HG03064 (cell line): Measurements from ENCODE around the gene ZYG11B.
"Not testable (repeated sequence)": the region's sequence is repeated elsewhere in the genome, so short reads cannot be mapped to it uniquely, and the experiment has no call there.

Source experiments
- ATAC-seq: cut with Tn5 transposase; IDR thresholded peaks from one replicate; pipeline ENCODE4 v1.9.1; 2021; ENCODE audit warnings: low read depth; ENCODE audit not compliant: unreplicated experiment

ZYG11B gene

DNA sequence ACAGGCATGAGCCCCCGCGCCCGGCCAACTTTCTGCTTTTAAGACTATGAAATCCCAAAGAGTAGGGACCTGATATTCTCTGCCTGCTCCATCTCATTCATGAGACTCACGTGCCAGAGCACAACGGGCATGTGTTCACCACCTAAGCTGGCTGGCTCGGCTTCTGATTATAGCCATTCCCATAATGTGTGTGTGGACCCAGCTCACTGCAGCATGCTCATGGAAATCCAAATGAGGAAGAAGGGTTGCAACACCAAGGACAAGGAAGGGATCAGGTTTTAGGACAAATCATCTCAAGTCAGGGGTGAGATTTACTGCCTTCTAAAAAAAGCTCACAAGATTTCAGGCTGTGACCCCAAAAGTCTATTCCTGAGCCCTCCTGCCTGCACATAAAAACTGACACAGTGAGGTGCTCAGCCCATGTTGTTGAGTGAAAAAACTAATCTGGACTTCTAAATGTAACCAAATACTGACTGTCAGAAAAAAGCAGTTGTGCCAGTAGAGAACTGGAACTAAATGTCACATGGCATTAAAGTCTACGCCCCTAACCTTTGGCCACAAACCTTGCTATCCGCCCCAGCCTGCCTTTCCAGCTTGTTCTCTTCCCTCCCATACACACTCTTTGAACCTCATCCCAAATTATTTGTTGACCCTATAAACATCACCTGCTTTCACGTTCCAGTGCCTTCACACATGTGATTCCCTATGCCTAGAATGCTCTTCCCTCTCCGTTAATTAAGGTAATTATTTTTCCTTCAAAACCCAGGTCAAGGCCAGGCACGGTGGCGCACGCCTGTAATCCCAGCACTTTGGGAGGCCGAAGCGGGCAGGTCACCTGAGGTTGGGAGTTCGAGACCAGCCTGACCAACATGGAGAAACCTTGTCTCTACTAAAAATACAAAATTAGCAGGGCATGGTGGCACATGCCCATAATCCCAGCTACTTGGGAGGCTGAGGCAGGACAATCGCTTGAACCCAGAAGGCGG lies 19.0 kb upstream of the ZYG11B start:
- ATAC-seq, result no peak

DNA sequence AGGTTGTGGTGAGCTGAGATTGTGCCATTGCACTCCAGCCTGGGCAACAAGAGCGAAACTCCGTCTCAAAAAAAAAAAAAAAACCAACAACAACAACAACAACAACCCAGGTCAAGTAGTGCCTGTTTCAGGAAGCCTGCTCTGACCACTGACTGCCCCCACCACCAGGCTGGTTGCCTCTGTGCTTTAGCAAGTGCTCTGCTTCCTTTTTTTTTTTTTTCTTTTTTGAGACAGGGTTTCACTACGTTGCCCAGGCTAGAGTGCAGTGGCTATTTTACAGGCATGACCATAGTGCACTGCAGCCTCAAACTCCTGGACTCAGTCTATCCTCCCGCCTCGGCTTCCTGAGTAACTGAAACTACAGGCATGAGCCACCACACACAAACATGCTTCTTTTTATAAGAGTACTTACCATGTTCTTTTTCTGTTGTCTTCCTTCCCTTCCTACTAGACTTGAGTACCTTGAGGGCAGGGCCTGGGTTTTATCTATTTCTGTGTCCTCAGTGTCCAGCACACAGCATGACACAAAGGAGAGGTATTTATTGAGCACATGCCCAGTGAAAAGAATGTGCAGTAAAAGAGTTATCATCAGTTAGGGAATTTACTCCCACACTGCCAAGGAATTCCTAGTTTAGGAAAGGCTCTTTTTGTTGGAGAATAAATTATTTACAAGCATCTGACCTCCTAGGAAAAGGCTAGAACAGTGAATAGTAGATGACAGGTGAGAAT lies 18.2 kb upstream of the ZYG11B start:
- ATAC-seq, result no peak

DNA sequence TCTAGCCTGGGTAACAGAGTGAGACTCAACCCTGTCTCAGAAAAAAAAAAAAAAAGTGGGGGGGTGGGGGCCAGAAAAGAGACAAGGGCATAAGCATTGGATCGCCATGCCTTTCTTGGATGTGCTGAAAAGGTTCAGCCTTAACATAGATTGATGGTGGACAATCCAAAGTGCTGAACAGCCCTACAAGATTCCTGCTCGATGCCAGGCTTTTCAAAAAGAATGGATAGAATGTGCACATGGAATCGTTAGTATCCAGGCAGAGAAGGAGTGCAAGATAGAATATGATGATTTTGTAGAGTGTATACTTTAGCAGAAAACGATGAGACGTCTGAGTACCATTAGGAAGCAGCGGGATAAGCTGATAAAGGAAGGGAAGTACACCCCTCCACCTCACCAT lies 17.2 kb upstream of the ZYG11B start:
- ATAC-seq, result no peak

DNA sequence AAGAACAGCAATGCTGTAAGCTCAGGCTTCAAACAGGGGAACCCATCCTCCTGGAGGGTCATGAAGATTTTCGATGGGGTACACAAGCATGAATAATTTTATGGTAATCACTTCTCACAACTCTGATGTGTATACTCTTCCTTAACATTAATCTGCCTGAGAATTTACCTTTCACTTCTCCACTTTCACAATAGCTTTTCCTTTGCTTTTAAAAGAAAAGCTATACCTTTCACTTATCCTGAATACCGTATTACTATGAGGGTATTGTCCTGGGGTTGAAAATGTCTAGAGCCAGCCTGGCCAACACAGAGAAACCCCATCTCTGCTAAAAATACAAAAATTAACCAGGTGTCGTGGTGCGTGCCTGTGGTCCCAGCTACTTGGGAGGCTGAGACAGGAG lies 12.7 kb upstream of the ZYG11B start:
- ATAC-seq, result no peak

DNA sequence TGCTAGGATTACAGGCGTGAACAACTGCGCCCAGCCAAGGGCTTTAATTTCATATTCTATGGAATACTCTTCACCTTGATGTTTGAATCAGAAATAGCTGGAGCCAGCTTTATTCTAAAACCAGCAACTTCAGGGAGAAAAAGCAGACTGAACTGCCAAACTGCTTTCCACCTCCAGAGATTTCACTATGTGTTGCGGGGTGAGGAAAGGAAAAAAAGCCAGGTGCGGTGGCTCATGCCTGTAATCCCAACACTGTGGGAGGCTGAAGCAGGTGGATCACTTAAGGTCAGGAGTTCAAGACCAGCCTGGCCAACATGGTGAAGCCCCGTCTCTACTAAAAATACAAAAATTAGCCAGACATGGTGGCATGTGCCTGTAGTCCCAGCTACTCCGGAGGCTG lies 11.0 kb upstream of the ZYG11B start:
- not testable (repeated sequence) for ATAC-seq

DNA sequence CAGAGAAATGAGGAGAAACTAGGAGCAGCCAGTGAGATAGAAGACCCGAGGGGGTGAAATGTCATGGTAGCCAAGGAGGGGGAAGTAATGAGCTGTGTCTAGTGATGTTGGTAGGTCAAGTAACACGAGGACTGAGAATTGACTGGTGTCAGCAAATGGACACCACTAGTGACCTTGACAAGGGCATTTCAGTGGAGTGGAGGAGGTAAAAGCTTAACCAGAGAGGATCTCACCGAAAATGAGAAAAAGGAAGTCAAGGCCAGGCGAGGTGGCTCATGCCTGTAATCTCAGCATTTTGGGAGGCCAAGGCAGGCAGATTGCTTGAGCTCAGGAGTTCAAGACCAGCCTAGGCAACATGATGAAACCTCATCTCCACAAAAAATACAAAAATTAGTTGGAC lies 3.0 kb upstream of the ZYG11B start:
- ATAC-seq, result no peak

- no peak for ATAC-seq
Observed at GRCh38 chr1:52725903-52726264, 369 bp upstream of the ZYG11B start.

- ATAC-seq, result no peak
Observed at GRCh38 chr1:52727114-52727586, 897 bp downstream of the ZYG11B start.

DNA sequence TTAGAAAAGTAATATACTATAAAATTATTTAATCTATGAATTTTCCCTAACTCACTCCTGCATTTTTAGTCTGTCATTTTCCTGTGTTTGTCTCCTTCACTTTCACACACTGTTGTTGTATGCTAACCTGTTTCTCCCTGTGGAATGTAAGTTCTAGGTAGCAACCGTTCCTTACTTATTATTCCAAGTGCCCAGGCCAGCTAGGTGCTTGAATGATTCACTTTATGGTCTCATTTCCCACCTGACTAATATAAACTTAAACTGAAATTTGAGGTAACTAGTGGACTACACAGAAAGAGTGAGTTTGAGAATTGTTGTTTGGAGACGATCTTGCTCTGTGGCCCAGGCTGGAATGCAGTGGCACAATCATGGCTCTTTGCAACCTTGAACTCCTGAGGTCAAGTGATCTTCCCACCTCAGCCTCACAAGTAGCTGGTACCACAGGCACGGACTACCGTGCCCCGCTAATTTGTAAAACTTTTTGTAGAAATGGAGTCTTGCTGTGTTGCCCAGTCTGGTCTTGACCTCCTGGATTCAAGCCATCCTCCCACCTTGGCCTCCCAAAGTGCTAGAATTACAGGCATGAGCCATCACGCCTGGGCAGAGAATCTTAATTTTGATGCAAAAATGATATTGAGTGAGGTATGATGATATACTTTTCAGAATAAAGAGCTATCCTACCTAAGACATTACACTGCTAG lies 1.9 kb downstream of the ZYG11B start:
- ATAC-seq, result no peak

- no peak for ATAC-seq
Observed at GRCh38 chr1:52733368-52733767, 7.1 kb downstream of the ZYG11B start.

DNA sequence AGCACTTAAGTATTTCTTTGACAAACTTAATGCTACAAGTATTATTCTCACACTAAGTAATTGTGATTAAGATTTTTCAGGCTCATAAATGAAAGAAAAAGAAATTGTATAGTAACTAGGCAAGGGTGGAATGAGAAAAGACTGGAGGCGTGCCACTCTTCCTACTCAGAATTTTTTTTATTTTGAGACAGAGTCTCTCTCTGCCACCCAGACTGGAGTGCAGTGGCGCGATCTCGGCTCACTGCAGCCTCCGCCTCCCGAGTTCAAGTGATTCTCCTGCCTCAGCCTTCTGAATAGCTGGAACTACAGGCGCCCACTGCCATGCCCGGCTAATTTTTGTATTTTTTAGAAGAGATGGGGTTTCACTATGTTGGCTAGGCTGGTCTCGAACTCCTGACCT lies 9.1 kb downstream of the ZYG11B start:
- ATAC-seq, result not testable (repeated sequence)

DNA sequence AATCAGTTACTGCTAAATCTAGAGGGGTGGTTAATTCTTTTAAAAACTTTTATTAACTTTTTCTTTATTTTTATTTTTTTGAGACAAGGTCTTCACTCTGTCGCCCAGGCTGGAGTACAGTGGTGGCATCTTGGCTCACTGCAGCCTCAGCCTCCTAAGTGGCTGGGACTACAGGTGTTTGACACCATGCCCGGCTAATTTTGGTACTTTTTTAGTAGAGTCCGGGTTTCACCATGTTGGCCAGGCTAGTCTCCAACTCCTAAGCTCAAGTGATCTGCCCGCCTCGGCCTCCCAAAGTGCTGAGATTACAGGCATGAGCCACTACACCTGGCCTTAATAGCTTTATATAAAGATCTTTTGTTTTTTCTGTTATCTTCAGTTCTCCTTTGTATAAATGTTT lies 11.9 kb downstream of the ZYG11B start:
- ATAC-seq, result no peak

- ATAC-seq, result no peak
Observed at GRCh38 chr1:52738893-52739292, 12.6 kb downstream of the ZYG11B start.

DNA sequence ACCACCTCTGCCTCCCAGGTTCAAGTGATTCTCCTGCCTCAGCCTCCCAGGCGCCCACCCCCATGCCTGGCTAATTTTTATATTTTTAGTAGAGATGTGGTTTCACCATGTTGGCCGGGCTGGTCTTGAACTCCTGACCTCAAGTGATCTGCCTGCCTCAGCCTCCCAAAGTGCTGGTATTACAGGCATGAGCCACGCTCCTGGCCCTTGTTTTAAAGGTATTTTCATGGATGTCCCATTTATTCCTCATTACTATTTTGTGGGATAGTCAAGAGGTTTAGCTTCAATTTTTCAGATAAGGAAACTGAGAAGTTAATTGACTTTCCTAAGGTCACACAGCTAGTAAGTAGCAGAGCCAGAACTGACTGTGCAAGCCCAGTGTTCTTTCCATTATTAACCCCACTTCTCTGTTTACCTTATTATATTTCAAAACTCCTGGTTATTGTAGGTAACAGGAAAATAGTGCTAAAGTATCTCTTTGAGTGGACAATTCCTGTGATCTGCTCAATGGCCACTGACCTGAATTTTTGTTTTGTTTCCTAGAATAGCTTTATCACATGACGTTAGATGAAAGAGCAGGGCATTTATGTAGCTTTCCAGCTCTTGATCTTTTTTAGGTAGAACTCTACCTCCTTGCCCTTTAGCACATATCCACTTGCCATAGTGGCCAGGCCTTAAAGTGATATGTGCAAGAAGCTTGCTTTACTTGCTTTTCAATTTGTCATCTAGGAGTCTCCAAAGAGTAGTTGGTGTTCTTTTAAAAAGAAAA lies 13.6 kb downstream of the ZYG11B start:
- no peak for ATAC-seq

GRCh38 chr1:52741259-52741658 lies 15.0 kb downstream of the ZYG11B start:
- ATAC-seq, result no peak

DNA sequence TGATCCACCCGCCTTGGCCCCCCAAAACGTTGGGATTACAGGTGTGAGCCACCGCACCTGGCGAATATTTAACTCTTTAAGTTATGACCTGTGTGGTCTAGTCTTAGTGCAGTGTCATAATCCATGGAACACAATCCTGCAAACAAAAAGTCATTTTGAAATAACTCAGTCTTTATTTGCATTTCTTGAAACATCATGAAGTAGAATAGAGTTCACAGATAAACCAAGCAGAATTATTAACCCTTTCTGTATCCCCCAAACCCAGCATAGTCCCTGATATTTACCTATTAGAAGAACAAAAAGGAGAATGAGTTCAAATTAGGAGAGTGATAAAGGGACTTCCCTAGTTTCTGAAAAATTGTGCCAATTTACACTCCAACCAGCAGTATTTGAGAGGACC lies 19.9 kb downstream of the ZYG11B start:
- no peak for ATAC-seq

DNA sequence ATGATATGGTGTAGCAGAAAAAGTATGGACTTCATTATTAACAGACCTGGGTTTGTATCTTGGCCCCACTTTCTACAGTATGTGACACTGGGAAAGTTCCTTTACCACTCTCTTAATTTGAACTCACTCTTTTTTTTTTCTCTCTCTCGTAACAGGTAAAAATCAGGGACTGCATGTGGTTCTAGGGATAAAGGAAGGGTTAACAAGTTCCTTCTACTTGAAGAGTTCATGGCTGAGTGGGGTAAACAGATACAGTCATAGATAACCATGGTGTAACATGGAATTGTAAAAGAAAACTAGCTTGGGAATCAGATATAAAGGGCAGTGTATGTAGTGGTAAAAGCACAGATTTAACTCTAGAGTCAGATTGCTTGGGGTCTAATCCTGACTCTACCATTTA lies 21.2 kb downstream of the ZYG11B start:
- no peak for ATAC-seq

DNA sequence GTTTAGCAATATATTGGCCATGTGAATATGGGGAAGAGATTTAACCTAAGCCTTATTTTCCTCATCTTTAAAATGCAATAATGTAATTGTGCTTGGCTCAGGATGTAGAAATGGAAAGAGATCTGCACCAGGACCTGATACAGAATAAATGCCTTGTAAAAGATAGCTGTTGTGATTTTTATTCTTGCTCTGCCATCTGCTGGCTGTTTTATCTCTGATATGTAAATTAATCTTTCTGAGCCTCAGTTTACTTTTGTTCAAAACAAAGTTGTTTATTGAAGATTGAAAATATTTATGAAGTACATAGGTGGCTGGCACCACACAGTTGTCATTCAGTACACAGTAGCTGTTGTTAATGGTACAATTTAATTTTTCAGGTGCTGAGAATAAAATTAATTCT lies 21.9 kb downstream of the ZYG11B start:
- no peak for ATAC-seq

DNA sequence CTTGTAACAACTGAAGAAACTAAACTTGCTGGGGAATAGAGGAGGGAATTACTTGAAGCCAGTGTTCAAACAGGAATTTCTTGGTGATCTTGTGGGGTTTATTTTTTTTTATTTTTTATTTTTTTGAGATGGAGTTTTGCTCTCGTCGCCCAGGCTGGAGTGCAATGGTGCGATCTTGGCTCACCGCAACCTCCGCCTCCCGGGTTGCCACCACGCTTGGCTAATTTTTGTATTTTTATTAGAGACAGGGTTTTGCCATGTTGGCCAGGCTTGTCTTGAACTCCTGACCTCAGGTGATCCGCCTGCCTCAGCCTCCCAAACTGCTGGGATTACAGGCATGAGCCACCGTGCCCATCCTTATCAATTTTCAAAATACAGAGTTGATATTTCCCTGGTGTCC lies 23.2 kb downstream of the ZYG11B start:
- ATAC-seq, result not testable (repeated sequence)

- not testable (repeated sequence) for ATAC-seq
Observed at GRCh38 chr1:52750139-52750538, 23.9 kb downstream of the ZYG11B start.
